NK-92 (cell line): Measurements from ENCODE around the gene TMEM203.
A peak's percentile ranks its signal among the peaks of the same experiment; 100 is the strongest.

ENCODE experiments used
- DNase-seq: peaks from one replicate; lab custom pipeline; 2025; ENCODE audit not compliant: unreplicated experiment; lab: John Stamatoyannopoulos, UW

TMEM203 gene

GRCh38 chr9:137230705-137231371, 25.4 kb upstream of the TMEM203 start, which contains the start of gene SLC34A3:
Gene SLC34A3 (plus strand): TSS chr9:137230901. CDS start chr9:137231703, 802 bp downstream.
- DNase-seq = no peak

DNA sequence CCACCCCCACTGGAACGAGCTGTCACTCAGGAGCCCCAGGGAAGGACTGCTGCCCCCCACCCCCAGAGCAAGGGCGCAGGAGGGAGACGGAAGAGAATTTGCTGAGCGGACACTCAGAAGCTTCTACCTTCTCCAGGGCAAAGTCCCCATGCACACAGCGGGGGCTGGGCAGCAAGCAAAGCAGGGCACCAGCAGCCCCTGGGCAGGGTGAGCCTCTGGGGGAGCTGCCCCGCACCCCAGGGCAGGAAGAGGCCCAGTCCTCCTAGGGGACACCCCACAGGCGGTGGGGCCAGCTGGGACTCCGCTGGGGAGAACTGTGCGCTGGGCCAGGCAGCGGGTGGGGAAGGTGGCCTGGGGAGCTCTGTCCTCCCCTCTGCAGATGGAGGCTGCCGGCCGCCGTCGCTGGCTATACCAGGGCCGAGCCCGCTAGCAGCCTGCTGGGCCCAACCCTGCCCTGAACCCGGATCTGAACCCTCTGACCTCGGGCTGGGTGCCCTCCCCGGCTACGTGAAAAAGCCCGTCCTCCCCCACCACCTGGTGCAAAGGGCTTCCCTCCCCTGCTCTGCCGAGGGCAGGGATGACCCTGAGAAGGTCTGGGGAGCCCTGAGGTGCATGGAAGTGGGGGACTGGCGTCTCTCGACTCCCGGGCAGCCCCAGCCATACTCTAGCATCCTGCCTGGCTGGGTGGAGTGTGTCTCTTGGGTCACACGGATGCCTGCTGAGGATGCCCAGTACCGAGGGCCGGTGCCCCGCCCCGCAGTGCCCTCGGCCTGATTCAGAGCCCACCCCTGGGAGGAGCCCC, 24.7 kb upstream of the TMEM203 start:
- no peak for DNase-seq

- DNase-seq = no peak
Observed at GRCh38 chr9:137228968-137229896, 23.8 kb upstream of the TMEM203 start.

DNA sequence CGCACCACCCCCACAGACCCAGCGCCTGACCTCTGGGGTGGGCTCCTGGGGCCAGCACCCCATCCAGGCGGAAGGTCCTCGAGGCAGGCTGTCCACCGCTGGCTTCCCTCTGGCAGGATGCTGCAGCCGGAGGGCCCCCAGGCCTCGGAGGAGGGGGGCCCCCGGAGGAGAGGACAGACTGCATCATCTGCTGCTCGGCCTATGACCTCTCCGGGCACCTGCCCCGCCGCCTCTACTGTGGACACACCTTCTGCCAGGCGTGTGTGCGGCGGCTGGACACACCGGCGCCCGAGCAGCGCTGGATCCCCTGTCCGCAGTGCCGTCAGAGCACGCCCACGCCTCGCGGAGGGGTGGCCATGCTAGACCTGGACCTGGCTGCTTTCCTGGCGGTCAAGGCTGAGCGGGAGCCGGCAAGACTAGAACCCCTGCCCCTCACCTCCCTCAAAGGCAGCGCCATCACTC, 23.1 kb upstream of the TMEM203 start:
- DNase-seq = no peak

GRCh38 chr9:137227853-137228505, 22.5 kb upstream of the TMEM203 start:
- DNase-seq = no peak

- no peak for DNase-seq
Observed at GRCh38 chr9:137227054-137227852, 21.8 kb upstream of the TMEM203 start, which contains the start of gene RNF224. Gene RNF224 (plus strand): TSS chr9:137227502. CDS start chr9:137228336, 834 bp downstream.

GRCh38 chr9:137226338-137227053, 21.0 kb upstream of the TMEM203 start:
- no peak for DNase-seq

DNA sequence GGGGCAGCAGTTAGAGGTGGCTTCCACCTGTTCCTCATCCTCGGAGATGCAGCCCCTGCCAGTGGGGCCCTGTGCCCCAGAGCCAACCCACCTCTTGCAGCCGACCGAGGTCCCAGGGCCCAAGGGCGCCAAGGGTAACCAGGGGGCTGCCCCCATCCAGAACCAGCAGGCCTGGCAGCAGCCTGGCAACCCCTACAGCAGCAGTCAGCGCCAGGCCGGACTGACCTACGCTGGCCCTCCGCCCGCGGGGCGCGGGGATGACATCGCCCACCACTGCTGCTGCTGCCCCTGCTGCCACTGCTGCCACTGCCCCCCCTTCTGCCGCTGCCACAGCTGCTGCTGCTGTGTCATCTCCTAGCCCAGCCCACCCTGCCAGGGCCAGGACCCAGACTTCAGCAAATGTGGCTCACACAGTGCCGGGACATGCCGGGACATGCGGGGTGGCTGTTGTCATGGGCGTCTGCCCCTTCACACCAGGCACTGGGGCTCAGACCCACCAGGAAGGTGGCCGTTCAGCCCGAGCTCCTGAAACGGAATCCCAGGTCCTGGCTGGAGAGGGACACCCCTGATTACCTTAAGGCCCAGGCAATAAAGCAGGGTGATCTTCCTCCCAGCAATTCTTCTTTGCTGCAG, 20.4 kb upstream of the TMEM203 start:
- no peak for DNase-seq

GRCh38 chr9:137224830-137225694, 19.6 kb upstream of the TMEM203 start, which contains the start of gene CYSRT1:
Gene CYSRT1 (plus strand): TSS chr9:137225174. CDS start chr9:137225622, 448 bp downstream.
- DNase-seq = no peak

GRCh38 chr9:137223078-137223970, 17.9 kb upstream of the TMEM203 start:
- DNase-seq = peak; percentile 95

DNA sequence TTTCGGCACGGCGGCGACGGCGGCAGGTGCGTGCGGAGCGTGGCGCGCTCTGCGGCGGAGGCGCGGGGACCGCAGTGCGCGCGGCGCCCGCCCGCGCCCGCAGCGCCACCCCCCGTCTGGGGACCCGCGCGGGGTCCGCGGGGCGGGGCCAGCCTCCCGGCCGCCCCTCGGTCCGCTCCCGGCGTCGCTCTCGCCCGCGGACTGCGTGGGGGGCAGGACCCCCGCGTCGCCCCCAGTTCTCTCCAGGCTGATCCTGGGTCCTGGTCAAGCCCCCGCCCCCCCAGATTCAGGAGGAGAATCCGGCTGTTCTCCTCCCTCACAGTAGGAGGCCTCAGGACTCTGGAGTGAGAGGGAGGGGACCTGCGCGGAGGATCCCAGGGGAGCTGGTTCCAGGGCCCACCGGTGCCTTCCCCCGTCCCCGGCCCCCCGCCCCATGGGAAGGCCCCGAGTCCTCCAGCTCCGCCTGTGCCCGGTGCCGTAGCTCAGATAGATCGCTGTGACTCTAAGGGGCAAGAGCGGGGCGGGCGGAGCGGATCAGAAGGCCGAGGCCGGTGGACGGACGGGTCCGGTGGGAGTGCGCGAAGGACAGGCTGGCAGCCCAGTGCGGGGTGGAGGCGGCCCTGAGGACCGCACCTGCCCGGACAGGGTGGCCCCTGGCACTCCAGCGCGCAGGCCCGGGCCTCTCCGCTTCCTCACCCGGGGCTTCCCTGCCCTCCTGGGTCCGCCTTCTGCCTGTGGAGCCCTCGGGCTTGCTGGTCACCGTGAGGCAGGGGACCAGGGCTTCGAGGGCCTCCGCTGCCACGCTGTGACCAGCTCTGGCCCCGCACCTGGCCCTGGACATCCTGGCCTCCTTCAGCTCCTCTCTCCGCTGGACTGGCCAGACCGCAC, 17.0 kb upstream of the TMEM203 start, which contains the start of gene RNF208:
RNF208 (minus strand) TSS at position 51 of the 888 bp plus-strand sequence. CDS start 1,028 bp downstream, outside the sequence.
- DNase-seq = no peak

DNA sequence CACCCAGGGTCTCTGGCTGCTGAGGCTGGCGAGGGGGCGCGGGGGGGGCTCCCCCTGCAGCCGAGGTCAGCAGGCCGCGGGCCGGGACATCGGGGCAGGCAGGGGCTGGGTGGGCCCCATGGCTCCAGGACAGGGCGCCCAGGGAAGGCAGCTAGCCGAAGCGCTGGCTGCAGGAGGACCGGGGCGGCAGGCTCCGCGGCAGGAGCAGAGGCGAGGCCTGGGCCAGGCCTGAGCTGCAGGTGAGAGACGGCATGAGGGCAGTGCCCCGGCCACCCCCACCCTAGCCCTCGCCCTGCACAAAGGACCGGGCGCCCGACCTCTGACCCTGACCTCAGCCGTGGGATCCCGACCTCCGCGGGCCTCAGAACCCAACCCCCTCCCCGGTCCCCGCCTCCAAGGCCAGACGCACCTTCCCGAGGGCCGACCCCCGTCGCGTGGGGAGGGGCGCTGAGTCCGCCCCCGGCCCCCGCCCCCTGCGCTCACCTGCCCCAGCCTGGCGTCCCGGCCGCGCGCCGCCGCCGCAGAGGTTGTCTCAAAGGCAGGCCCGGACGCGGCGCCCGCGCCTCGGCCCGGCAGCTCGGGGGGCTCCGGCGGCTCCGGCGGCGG, 16.2 kb upstream of the TMEM203 start:
- no peak for DNase-seq

DNA sequence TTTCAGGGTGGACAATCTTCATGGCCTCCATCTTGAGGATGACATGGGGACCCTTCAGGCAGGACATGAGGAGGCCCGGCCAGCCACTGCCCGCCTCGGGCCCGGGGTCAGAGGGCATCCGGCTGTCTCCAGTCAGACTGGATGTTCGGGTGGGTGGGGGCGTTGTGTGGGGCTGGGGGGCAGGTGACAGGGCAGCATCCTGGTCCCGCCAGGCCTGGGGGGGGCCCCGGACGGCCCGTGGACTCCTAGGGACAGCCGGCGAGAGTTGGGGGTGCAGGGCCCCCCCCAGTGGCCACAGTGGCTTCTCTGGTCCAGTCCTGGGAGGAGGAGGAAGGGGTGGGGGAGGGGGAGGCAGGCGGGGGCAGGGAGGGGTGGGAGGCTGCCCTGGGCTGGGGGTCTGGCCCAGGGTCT, 15.7 kb upstream of the TMEM203 start:
- no peak for DNase-seq

DNA sequence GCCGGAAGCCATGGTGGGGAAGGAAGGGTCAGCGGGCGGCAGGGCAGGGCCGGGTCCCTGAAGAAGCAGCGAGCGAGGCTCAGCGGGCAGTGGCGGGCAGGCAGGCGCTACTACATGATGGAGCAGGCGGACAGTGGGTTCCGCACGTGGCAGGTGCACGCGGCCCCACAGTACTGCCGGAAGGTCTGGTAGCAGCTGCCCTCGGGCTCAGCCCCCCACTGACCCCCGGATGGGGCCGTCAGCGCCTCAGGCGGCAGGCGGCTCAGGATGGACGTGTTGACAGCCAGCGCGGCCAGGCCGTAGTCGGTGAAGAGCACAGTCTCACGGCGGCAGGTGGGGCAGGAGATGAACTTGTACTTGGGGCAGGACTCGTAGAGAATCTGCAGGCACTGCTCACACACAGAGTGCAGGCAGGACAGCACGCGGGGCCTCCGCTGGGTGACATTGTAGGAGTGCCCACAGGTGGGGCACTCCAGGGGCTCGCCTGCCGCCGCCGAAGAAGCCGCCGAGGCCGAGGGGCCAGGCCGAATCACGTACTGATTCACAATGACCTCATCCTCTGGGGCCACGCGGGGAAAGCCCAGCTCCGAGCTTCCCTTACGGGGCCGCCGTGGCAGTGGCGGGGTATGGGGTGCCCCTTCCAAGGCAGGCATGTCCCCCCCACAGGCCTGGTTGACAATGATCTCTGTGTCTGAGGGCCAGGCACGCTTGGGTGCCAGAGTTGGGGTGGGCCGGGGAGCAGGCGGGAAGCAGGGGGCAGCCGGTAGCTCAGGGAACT, 15.1 kb upstream of the TMEM203 start:
- DNase-seq = no peak
